ENCODE results near the gene MAEL.

DNA sequence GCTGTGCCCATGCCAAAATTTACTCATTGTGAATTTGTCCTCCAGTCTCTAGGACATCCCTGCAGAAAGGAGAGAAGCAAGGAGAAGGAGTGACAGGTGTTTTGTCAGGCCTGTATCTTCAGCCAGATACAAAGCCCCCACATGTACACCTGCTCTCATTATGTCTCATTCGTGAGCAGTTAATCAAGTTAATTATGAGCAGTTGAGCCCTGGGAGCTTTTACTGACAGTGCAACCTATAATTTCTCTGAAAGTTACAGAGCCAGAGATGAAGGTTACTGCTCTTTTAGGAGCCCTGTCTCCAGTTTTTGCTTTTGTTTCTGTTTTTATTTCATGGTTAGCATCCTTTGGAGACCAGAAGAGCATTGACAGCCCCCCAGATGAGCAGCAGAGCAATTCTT is 8.7 kb upstream of the MAEL start:
- TF ChIP-seq, protein P1, sequence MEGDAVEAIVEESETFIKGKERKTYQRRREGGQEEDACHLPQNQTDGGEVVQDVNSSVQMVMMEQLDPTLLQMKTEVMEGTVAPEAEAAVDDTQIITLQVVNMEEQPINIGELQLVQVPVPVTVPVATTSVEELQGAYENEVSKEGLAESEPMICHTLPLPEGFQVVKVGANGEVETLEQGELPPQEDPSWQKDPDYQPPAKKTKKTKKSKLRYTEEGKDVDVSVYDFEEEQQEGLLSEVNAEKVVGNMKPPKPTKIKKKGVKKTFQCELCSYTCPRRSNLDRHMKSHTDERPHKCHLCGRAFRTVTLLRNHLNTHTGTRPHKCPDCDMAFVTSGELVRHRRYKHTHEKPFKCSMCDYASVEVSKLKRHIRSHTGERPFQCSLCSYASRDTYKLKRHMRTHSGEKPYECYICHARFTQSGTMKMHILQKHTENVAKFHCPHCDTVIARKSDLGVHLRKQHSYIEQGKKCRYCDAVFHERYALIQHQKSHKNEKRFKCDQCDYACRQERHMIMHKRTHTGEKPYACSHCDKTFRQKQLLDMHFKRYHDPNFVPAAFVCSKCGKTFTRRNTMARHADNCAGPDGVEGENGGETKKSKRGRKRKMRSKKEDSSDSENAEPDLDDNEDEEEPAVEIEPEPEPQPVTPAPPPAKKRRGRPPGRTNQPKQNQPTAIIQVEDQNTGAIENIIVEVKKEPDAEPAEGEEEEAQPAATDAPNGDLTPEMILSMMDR (IDR thresholded peaks at IDR 0.05) = no peak
- TF ChIP-seq POLR2A (IDR thresholded peaks at IDR 0.05) = no peak
